Inflammatory macrophage treated with lipopolysaccharide for 1 hour (primary cell): ENCODE results near the gene VSNL1.

Source experiments
- DNase-seq, 2 donors: peaks; one replicate each; pipeline ENCODE4 v3.0.0-alpha.2; 2020 to 2022

The VSNL1 gene

DNA sequence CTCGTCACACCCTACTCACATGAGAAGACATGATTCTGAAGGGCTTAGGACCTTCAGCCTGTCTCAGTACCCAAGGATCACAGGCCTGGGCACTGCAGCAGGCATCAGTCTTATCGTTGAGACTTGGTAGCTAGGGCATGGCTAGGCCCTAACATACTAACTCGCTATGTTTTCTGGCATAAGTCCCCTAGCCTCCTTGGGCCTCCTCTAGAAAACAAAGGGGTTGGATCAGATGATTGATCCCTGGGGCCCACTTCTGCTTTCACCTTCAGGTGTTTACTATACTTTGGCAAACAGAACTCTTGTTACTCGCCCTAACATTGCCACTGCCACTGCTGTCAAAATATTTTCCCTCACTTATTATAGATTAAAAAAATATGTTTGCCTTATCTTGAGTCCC is 44.2 kb downstream of the VSNL1 start:
- no peak for DNase-seq

DNA sequence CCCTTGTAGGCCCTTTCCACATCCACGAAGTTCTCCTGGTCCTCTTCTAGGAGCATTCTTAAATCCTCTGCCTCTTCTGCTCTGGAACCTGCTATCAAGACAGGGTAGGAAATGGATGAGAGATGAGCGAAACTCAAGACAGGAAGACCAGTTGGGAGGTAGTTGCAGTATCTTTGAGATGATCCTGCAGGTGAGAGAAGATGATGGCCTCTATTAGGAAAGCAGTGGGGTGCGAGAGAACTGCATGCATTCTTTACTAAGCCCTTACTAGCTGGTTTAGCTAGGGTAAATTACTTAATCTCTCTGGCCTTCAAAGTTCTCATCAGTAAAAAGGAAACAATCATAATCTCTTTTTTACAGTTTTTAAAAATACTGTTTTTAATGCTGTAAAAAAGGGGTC is 47.0 kb downstream of the VSNL1 start:
- no peak for DNase-seq

DNA sequence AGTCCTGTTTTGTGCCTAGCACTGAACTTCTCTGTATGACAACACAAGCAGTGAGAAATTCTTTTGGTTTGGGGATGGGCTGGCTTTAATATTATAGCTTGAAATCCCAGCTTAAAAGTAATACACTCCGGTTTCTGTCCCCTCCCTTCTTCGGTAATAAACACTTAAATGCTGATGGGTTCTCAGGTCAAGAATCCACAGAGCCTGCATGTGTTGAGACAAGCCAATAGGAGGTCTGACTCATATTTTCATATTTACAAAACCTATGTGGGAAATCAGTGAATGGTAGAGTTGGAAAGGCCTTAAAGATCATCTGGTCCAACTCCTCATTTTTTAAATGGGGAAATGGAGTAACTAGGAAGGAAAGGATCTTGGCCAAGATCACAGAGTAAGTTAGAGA is 47.5 kb downstream of the VSNL1 start:
- DNase-seq, result no peak

GRCh38 chr2:17589406-17590035 is 49.0 kb downstream of the VSNL1 start:
- DNase-seq, result no peak

- no peak for DNase-seq
Observed at GRCh38 chr2:17590342-17590911, 49.9 kb downstream of the VSNL1 start.

DNA sequence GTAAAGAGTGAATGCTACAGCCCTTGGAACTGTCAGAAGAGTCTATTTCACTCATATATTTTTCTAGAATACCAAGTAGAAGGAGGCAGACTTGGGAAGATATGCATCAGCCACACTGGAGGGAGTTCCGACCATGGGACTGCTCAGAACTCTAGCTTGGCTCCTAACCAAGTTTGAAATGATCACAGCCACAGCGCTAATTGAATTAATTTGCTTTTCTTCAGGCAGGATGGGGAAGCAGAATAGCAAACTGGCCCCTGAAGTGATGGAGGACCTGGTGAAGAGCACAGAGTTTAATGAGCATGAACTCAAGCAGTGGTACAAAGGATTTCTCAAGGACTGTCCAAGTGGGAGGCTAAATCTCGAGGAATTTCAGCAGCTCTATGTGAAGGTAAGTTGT is 51.4 kb downstream of the VSNL1 start:
- DNase-seq, result no peak

DNA sequence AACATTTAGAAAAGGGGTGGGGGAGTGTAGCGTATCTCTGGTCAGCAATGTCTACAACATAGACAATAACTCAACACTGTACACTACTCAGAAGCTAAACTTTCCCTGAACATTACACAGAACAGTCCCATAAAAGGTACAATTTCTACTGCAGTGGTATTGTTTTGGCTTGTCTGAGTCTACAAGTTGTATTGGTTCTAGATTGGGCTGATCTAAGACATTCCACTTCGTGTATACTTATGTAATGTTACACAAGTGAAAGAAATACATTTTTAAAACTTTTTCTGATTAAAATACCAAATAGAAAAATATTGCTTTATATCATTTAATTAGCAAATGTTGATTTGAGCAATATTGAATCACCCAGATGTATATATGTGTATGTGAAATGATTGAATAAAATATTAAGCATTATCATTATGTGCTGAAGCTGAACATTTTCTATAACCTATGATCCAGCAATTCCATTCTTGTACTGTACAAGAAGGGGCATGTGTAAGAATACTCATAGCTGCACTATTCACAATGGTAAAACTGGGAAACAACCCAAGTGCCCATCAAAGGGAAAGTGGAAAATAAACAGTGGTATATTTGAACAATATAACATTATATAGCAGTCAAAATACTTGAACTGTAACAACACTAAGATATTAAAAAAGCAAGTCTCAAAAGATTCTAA is 52.4 kb downstream of the VSNL1 start:
- no peak for DNase-seq

DNA sequence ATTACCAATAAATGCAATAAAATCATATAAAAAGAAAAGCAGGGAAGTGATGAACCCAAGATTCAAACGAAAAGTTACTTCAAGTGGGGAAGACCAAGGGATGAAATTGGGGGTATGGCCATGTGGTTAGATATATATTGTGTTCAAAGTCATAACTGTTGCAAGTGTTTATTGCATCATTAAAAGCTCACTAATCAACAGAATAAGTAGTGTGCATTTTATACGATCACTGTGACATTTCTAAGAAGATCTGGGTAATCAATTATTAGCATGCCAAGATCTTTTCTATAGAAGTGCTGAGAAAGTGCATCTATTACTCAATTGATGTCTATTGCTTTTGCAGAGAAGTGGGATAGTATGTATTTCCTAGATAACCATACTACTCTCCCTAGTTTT is 52.9 kb downstream of the VSNL1 start:
- no peak for DNase-seq

- DNase-seq, result no peak
Observed at GRCh38 chr2:17593841-17594491, 53.5 kb downstream of the VSNL1 start.

GRCh38 chr2:17594533-17595401 is 54.3 kb downstream of the VSNL1 start:
- DNase-seq, result no peak

DNA sequence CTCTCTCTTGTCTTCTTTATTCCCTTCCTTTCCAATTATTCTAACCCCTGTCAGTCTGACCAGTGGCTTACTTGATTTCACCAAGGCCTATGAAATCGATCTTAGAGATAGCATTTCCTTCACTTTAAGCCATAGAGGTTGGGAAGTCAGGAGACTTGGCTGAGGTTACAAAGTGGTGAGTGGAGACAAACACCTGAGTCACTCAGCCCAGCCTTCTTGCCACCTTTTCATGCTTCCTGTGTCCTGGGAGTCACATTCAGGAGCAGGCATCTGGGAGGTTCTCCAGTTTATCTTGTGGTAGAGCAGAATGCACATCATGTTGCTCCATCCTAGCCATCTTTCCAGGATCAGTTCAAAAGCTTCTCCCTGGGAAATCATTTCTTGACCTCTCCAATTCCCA is 59.1 kb downstream of the VSNL1 start:
- no peak for DNase-seq

DNA sequence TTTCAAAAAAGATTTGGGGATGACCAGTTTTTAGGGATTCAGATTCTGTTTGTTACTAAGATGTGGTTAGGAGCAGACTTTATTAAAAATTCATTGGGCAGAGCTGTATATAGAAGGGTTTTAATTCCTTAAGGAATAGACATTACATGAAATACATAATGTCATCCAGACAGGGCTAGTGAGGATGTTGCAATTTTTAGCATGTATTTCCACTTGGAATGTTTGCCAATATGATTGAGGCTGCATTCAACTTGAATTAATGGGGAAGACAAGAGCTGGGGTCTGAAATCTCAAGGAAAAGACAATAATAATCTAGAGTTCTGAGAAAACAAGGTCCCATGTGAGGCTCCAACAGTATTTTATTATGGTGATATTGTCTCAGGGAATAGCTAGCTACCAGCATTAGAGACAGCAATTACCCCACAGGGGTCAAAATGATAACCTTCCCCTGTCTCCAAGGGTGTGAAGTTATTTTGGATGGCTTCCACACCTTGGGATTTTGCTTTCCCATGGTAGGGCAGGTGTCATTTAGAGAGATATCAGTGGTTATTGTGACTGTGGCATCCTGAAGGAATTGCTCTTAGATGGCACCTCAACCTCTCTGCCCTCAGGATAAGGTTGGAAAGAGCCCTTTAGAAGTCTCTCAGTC is 60.2 kb downstream of the VSNL1 start:
- DNase-seq, result no peak

DNA sequence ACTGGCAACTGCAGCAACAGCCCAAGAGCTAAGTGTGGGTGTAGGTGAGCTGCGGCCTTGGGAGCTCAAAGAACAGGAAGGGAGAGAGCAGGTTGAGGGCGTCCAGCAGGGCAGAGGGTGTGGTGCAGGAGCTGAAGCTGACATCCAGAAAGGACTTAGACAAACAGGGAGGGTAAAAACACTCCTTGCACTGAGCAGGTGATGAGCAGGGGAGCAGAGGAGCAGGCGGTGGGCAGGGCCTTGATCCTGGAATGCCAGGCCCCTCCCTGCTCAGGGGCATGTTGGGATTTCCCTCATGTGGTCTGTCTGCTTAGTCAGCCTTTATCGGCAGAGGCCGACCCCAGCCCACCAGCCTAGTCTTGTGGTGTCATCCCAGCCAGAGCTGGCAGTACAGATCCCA is 63.6 kb downstream of the VSNL1 start:
- no peak for DNase-seq

GRCh38 chr2:17605696-17606095 is 65.2 kb downstream of the VSNL1 start:
- no peak for DNase-seq

- DNase-seq, result no peak
Observed at GRCh38 chr2:17606851-17607250, 66.4 kb downstream of the VSNL1 start.

GRCh38 chr2:17607379-17607778 is 66.9 kb downstream of the VSNL1 start:
- DNase-seq, result no peak

DNA sequence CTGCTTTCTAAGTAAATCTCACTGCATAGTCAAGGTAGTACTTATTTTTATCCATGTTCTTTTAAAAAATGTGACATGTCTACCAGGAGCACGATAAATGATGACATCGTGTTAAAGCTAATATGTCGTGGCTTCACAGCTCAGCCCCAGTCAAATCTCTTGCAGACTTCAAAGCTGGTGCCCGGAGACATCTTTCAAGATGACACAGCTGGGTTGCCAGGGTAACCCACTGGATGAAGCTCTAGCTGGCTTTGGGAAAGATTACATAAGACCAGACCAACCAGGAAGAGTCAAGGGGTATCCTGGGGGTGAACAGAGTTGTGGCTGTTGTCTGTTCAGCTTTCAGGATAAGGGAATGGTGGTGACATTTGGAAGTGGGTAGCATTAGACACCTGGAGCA is 67.8 kb downstream of the VSNL1 start:
- no peak for DNase-seq

GRCh38 chr2:17610521-17610920 is 70.0 kb downstream of the VSNL1 start:
- no peak for DNase-seq

GRCh38 chr2:17611036-17611435 is 70.5 kb downstream of the VSNL1 start:
- DNase-seq, result no peak

DNA sequence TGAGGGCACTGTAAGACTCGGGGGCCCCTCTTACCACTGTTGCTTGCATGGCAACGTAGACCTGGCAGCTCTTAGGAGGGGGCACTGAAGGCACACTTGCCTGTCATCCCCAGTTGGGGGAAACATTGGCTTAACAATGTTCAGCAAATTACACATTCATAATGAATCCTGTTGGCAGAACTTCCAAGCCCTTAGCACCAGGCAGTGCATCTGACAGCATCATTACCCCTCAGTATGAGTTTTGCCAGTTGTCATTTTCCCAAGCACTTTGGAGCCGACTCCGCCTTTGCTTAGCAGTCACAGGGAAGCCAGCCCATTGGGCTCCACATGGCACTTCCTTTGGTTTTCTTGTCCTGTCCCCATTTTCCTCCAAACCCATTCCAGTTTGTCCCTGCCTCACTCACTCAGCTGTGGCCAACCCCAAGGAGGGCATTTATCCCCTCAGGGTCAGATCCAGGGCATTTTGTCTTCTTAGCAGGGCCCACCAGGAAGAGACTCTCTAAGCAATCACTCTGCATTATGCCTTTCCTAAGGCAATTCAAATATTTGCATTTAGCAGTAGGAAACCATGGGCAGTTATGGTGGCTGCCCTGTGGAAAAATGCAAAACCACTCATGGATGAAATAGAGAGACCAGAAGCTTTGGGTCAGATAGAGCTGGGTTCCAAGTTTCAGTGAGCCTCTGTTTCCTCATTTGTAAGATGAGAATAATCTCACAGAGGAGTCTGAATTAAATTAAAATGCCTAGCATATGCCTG is 73.9 kb downstream of the VSNL1 start:
- no peak for DNase-seq

DNA sequence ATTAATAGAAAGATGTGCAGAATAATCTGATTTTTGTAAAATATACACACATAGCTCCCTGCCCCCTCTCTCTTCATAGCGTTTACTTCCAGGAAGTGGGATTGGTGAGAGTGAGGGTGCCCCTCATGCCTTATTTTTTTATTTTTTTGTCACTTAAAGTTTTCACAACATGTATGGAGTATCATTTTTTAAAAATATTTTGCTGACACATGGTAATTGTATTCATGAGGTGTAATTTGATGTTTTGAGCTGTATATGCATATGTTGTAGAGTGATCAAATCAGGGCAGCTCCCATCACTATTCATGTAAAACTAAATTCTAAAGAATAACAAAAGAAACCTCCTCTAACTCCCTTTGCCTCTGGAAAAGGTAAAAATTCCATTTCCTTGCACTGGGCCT is 74.7 kb downstream of the VSNL1 start:
- DNase-seq, result no peak
